CD4-positive, alpha-beta T cell (primary cell): ENCODE data around the gene KCNMA1. TPM values are rescaled to one million over a fixed set of nuclear protein-coding genes. Genes with fewer than 3 reads are reported as not detected.

Source experiments
- ATAC-seq: fragments of 200-7000 bp; cut with Tn5 transposase; one replicate; pipeline ENCODE4 v1.10.0; 2022; ENCODE audit warnings: mild to moderate bottlenecking; ENCODE audit not compliant: poor library complexity
- CTCF ChIA-PET: fragments of 350-600 bp; sonication (Branson Sonifier 250); formaldehyde crosslinking; loops from one replicate; lab custom pipeline; 2021; ENCODE audit warnings: antibody characterized with exemption, inconsistent platforms; lab: Charles Lee
- POLR2A ChIA-PET: fragments of 350-600 bp; sonication (Branson Sonifier 250); formaldehyde crosslinking; loops from one replicate; lab custom pipeline; 2021; ENCODE audit warnings: antibody characterized with exemption, inconsistent platforms; lab: Charles Lee
- DNase-seq, 14 experiments: peaks; one replicate each; pipeline ENCODE4 v3.0.0-alpha.2; 2013 to 2020; ENCODE audit warnings: mixed read lengths in 2 of 14
- H3K27ac ChIP-seq, 2 donors: one replicate each; pipeline versions ENCODE4 v1.5.1 to v1.7.0; 2013; ENCODE audit warnings: low read length in 2 of 2, low read depth in 1 of 2, mild to moderate bottlenecking in 1 of 2
- H3K27me3 ChIP-seq, 2 experiments: 1 replicate in 1 of 2; 2 replicates in 1 of 2; pipeline versions ENCODE4 v1.6.1 to v1.7.0; 2013; ENCODE audit warnings: low read length in 2 of 2, control low read depth in 1 of 2, mild to moderate bottlenecking in 1 of 2, moderate library complexity in 1 of 2; ENCODE audit not compliant: insufficient read depth in 2 of 2, control insufficient read depth in 1 of 2
- H3K36me3 ChIP-seq: one replicate; pipeline ENCODE4 v1.6.1; 2013; ENCODE audit warnings: low read length, control low read depth; ENCODE audit not compliant: insufficient read depth
- H3K4me1 ChIP-seq: one replicate; pipeline ENCODE4 v1.6.1; 2013; ENCODE audit warnings: low read length, control low read depth; ENCODE audit not compliant: insufficient read depth
- H3K4me3 ChIP-seq: one replicate; pipeline ENCODE4 v1.5.1; 2013; ENCODE audit warnings: mild to moderate bottlenecking, low read length, moderate library complexity
- H3K9me3 ChIP-seq, 2 experiments: 1 replicate in 1 of 2; 2 replicates in 1 of 2; pipeline versions ENCODE4 v1.6.1 to v1.7.0; 2013; ENCODE audit warnings: low read length in 2 of 2, mild to moderate bottlenecking in 2 of 2, control low read depth in 1 of 2, moderate library complexity in 1 of 2; ENCODE audit not compliant: control insufficient read depth in 1 of 2, insufficient read depth in 1 of 2
- H3K27ac Mint-ChIP-seq: one replicate; pipeline ENCODE4 v1.8.0; 2020; ENCODE audit warnings: mixed read lengths
- H3K27me3 Mint-ChIP-seq: one replicate; pipeline ENCODE4 v1.8.0; 2021; ENCODE audit warnings: mixed read lengths
- H3K36me3 Mint-ChIP-seq: one replicate; pipeline ENCODE4 v1.8.0; 2021; ENCODE audit warnings: low read depth, mixed read lengths
- H3K4me1 Mint-ChIP-seq: one replicate; pipeline ENCODE4 v1.8.0; 2021; ENCODE audit warnings: low read depth, mixed read lengths
- H3K4me3 Mint-ChIP-seq: one replicate; pipeline ENCODE4 v1.8.0; 2020; ENCODE audit warnings: mild to moderate bottlenecking, mixed read lengths
- H3K9me3 Mint-ChIP-seq: one replicate; pipeline ENCODE4 v1.8.0; 2020; ENCODE audit warnings: mixed read lengths
- intact Hi-C, 2 experiments: fragments of 100-400 bp; cut with DNase I in 1 of 2; cut with micrococcal nuclease in 1 of 2; formaldehyde crosslinking; loops; one replicate each; pipeline versions ENCODE4 v1.15.1 to v1.9.0; 2023 to 2025; cut with DNase I, micrococcal nuclease
- total RNA-seq, 174 experiments: library from RNA in 2 of 174; stranded (reverse) in 2 of 174; gene quantifications; one replicate each; pipeline ENCODE4 v1.2.3 and lab custom pipeline; 2021 to 2026
- TF ChIP-seq, protein P1 (sequence below): fragments of 200-600 bp; IDR thresholded peaks from one replicate; pipeline ENCODE4 v1.8.0; 2022; ENCODE audit warnings: antibody characterized with exemption, mild to moderate bottlenecking

KCNMA1 gene
- total RNA-seq, 2 experiments from 2014 or later: not detected

GRCh38 chr10:76892766-76893479 is 744.7 kb downstream of the KCNMA1 start:
- H3K27me3 Mint-ChIP-seq: no peaks in the 10 kb centered on the region

GRCh38 chr10:76887223-76888010 is 750.2 kb downstream of the KCNMA1 start:
- intact Hi-C loops: no loop called here
- Histone ChIP-seq H3K9me3 (peaks cover 0 to 4% of the 10 kb centered on the region in 2 experiments), H3K4me1 (no peaks in the 10 kb centered on the region), H3K27me3 (peaks cover 0 to 3% of the 10 kb centered on the region in 2 experiments), H3K4me3 (no peak overlapping the region), H3K36me3 (no peaks in the 10 kb centered on the region), H3K27ac (no peak overlapping the region)
- Mint-ChIP-seq H3K4me1 (no peaks in the 10 kb centered on the region), H3K27me3 (no peaks in the 10 kb centered on the region), H3K27ac (no peak overlapping the region), H3K9me3 (no peaks in the 10 kb centered on the region), H3K36me3 (no peaks in the 10 kb centered on the region), H3K4me3 (no peak overlapping the region)
- ATAC-seq (no peak), DNase-seq (no peak)
- CTCF ChIA-PET: no interaction called here
- POLR2A ChIA-PET: no interaction called here
- TF ChIP-seq, protein P1, sequence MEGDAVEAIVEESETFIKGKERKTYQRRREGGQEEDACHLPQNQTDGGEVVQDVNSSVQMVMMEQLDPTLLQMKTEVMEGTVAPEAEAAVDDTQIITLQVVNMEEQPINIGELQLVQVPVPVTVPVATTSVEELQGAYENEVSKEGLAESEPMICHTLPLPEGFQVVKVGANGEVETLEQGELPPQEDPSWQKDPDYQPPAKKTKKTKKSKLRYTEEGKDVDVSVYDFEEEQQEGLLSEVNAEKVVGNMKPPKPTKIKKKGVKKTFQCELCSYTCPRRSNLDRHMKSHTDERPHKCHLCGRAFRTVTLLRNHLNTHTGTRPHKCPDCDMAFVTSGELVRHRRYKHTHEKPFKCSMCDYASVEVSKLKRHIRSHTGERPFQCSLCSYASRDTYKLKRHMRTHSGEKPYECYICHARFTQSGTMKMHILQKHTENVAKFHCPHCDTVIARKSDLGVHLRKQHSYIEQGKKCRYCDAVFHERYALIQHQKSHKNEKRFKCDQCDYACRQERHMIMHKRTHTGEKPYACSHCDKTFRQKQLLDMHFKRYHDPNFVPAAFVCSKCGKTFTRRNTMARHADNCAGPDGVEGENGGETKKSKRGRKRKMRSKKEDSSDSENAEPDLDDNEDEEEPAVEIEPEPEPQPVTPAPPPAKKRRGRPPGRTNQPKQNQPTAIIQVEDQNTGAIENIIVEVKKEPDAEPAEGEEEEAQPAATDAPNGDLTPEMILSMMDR: no peak

More at GRCh38 chr10:76892766-76893479, 744.7 kb downstream of the KCNMA1 start:
- H3K27me3 ChIP-seq: peaks cover 0 to 3% of the 10 kb centered on the region in 2 experiments
- no peak for ATAC-seq
- CTCF ChIA-PET: no interaction called here
- H3K36me3 ChIP-seq: no peaks in the 10 kb centered on the region
- Mint-ChIP-seq H3K27ac (no peak overlapping the region), H3K4me1 (no peaks in the 10 kb centered on the region), H3K36me3 (no peaks in the 10 kb centered on the region), H3K4me3 (no peak overlapping the region), H3K9me3 (peaks cover 4% of the 10 kb centered on the region)
- no peaks in the 10 kb centered on the region for H3K4me1 ChIP-seq
- no peak for DNase-seq
- intact Hi-C loops: no loop called here
- H3K27ac ChIP-seq: no peak overlapping the region
- POLR2A ChIA-PET: no interaction called here
- TF ChIP-seq, protein P1: no peak
- H3K9me3 ChIP-seq: peaks cover 0 to 7% of the 10 kb centered on the region in 2 experiments
- H3K4me3 ChIP-seq: no peak overlapping the region

GRCh38 chr10:76885816-76886215 is 751.8 kb downstream of the KCNMA1 start:
- Histone ChIP-seq H3K4me1 (no peaks in the 10 kb centered on the region), H3K36me3 (no peaks in the 10 kb centered on the region), H3K4me3 (no peak overlapping the region), H3K27me3 (peaks cover 0 to 3% of the 10 kb centered on the region in 2 experiments), H3K9me3 (no peaks in the 10 kb centered on the region), H3K27ac (no peak overlapping the region)
- DNase-seq (no peak), ATAC-seq (no peak)
- POLR2A ChIA-PET: no interaction called here
- Mint-ChIP-seq H3K4me1 (no peaks in the 10 kb centered on the region), H3K4me3 (no peak overlapping the region), H3K9me3 (no peaks in the 10 kb centered on the region), H3K27ac (no peak overlapping the region), H3K36me3 (no peaks in the 10 kb centered on the region), H3K27me3 (peaks cover 3% of the 10 kb centered on the region)
- TF ChIP-seq, protein P1: no peak
- intact Hi-C loops: no loop called here
- CTCF ChIA-PET: no interaction called here
